HG03558 (cell line): ENCODE measurements around the gene TRPM3.

Experiments used
- ATAC-seq: cut with Tn5 transposase; IDR thresholded peaks from one replicate; pipeline ENCODE4 v1.9.1; 2021; ENCODE audit warnings: moderate number of reproducible peaks; ENCODE audit not compliant: unreplicated experiment; ENCODE audit errors: extremely low read depth

Gene TRPM3

GRCh38 chr9:70600506-70600905, 520.9 kb downstream of the TRPM3 start:
- ATAC-seq, result no peak

- no peak for ATAC-seq
Measured at GRCh38 chr9:70597886-70598285, 523.5 kb downstream of the TRPM3 start.

GRCh38 chr9:70595211-70595610, 526.2 kb downstream of the TRPM3 start:
- no peak for ATAC-seq

GRCh38 chr9:70594386-70594944, 527.0 kb downstream of the TRPM3 start:
- ATAC-seq, result no peak

GRCh38 chr9:70593241-70593640, 528.2 kb downstream of the TRPM3 start:
- no peak for ATAC-seq

- no peak for ATAC-seq
Measured at GRCh38 chr9:70590315-70590677, 531.1 kb downstream of the TRPM3 start.

GRCh38 chr9:70589571-70590314, 531.7 kb downstream of the TRPM3 start:
- ATAC-seq, result no peak

GRCh38 chr9:70588999-70589398, 532.4 kb downstream of the TRPM3 start:
- ATAC-seq, result no peak

- ATAC-seq, result no peak
Measured at GRCh38 chr9:70588381-70588780, 533.0 kb downstream of the TRPM3 start.

- ATAC-seq, result no peak
Measured at GRCh38 chr9:70587201-70587600, 534.2 kb downstream of the TRPM3 start.

GRCh38 chr9:70586476-70586875, 534.9 kb downstream of the TRPM3 start:
- no peak for ATAC-seq

- ATAC-seq, result no peak
Measured at GRCh38 chr9:70581955-70582350, 539.5 kb downstream of the TRPM3 start.

- no peak for ATAC-seq
Measured at GRCh38 chr9:70581214-70581954, 540.0 kb downstream of the TRPM3 start.

GRCh38 chr9:70580606-70581195, 540.7 kb downstream of the TRPM3 start:
- ATAC-seq, result no peak

GRCh38 chr9:70579686-70580085, 541.7 kb downstream of the TRPM3 start:
- no peak for ATAC-seq

- ATAC-seq, result no peak
Measured at GRCh38 chr9:70578720-70579119, 542.7 kb downstream of the TRPM3 start.

- no peak for ATAC-seq
Measured at GRCh38 chr9:70577671-70578070, 543.8 kb downstream of the TRPM3 start.

GRCh38 chr9:70576116-70576515, 545.3 kb downstream of the TRPM3 start:
- ATAC-seq, result no peak

GRCh38 chr9:70574151-70574837, 547.1 kb downstream of the TRPM3 start:
- no peak for ATAC-seq

GRCh38 chr9:70573308-70573707, 548.1 kb downstream of the TRPM3 start:
- no peak for ATAC-seq

GRCh38 chr9:70571258-70571657, 550.2 kb downstream of the TRPM3 start:
- no peak for ATAC-seq
